RWPE1 (cell line): Measurements from ENCODE around the gene FOXP1.

Source experiments
- CTCF ChIA-PET: fragments of 350-600 bp; sonication (Branson Sonifier 250); formaldehyde crosslinking; extraction: SDS; loops from one replicate; lab custom pipeline; 2021; lab: Yijun Ruan, JAX
- POLR2A ChIA-PET: fragments of 400-600 bp; formaldehyde crosslinking; extraction: SDS; loops from one replicate; lab custom pipeline; 2020; ENCODE audit warnings: antibody characterized with exemption; ENCODE audit not compliant: low non-redundant PET; lab: Yijun Ruan, JAX
- DNase-seq: peaks from one replicate; pipeline ENCODE4 v3.0.0; 2012; ENCODE audit warnings: low spot score
- H3K27ac ChIP-seq: fragments of 450-650 bp; 2 replicates; pipeline ENCODE4 v1.5.1; 2017
- TF ChIP-seq, protein P1 (sequence below): fragments of 450-650 bp; conservative IDR thresholded peaks from 2 replicates; pipeline ENCODE4 v1.5.1; 2017; ENCODE audit warnings: low read depth, mild to moderate bottlenecking

The FOXP1 gene

DNA sequence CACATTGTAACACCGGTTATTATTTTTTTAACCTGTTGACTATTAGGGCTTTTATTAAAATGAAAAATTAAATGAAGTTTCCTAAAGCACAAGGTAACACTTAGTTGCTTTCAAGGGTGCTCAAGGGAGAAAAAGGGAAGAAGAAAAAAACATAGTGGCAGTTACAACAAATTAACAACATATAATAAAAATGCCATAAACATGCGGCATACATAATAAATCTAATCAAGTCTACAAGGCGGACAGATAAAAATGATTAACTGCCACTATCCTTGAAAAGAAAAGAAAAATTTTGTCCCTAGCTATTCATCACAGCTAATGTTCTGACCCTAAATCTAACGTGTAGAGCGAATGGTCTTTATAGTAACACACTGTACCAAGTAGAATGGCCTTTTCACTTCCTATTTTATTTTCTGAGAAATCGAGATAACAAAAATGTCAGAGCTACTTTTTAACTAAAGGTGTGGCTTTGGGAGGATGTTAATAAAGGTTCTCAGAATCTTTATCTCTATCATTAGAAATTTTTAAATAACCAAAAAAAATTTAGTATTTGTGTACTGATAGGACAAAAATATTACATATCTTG lies 194.9 kb downstream of the FOXP1 start:
- POLR2A ChIA-PET, result no interaction called here
- no peak for DNase-seq
- TF ChIP-seq, protein P1, sequence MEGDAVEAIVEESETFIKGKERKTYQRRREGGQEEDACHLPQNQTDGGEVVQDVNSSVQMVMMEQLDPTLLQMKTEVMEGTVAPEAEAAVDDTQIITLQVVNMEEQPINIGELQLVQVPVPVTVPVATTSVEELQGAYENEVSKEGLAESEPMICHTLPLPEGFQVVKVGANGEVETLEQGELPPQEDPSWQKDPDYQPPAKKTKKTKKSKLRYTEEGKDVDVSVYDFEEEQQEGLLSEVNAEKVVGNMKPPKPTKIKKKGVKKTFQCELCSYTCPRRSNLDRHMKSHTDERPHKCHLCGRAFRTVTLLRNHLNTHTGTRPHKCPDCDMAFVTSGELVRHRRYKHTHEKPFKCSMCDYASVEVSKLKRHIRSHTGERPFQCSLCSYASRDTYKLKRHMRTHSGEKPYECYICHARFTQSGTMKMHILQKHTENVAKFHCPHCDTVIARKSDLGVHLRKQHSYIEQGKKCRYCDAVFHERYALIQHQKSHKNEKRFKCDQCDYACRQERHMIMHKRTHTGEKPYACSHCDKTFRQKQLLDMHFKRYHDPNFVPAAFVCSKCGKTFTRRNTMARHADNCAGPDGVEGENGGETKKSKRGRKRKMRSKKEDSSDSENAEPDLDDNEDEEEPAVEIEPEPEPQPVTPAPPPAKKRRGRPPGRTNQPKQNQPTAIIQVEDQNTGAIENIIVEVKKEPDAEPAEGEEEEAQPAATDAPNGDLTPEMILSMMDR, result no peak
- CTCF ChIA-PET, result no interaction called here
- H3K27ac ChIP-seq, result no peak overlapping the region

DNA sequence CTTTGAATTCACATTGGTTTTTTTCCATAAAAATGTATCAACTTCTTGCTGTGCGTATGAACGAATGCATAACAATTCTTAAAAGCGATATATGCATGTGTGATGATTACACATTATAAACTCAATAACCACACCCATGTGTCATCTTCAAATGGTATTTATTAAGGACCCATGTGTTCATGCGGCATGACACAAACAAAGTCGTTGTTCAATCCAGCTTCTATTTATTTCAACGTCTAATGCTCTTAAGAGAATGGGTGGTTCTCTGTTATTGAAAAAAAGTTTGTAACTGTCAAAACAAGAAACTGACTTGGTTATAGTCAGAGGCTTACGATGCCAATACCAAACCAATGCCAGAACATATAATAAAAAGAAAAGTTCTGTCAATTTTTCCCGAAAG lies 195.9 kb downstream of the FOXP1 start:
- no peak overlapping the region for H3K27ac ChIP-seq
- no peak for DNase-seq
- ChIA-PET CTCF (no interaction called here), POLR2A (no interaction called here)
- TF ChIP-seq, protein P1, result no peak

DNA sequence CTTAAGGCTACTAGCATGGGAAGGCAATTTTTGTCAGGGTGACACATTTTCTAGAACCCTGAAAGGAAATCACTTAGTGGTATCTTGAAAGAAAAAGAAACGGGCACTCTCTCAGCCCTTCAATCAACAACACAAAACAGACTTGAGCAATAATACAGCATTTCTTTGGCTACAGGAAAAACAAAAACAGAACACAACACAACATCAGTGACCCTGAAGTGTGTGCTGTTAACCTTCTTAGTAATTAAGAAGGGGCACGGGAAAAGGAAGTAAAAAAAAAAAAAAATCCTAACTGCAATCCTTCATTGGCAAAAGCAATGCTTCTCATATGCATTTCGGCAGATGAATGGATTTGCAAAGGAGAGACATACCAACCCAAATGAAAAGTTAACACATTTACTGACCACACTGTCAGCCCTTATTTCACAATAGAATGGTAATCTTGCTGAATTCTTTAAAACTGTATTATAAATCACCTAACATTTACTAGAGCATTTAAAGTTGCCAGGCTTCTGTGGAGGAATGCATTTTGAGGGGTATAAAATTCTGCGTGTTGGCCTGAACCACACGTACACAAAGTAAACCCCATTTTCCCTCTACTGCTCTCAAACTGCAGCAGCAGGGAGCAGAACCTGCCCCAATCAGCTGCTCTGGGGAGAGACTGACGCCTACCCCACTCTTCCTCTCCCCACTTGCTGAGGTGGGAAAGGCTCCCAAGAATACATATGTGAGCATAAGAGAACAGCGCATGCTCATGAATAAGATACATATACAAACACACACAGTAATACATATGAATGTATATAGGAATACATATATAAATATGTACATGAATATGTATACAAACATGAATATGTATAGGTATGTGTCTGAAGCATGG lies 198.5 kb downstream of the FOXP1 start:
- DNase-seq, result no peak
- ChIA-PET CTCF (no interaction called here), POLR2A (no interaction called here)
- no peak overlapping the region for H3K27ac ChIP-seq
- TF ChIP-seq, protein P1, result no peak

DNA sequence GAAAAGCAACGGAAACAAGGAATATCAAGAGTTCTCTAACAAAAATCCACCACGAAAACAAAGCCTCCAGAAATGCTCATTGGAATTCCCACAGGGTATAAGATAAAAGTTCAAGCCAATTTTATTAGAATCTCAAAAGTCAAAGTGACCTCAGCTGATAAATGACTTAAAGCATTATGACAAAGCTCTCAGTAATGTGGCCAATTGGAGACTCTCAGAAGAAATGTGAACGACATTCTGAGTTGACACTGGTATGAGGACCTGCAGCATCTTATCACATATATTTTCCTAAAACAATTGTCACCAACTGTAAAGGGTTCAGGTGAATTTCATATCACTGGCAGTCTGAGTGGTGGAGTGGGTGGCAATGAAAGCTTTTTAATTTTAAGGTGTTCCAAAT lies 199.1 kb downstream of the FOXP1 start:
- ChIA-PET CTCF (no interaction called here), POLR2A (no interaction called here)
- TF ChIP-seq, protein P1, result no peak
- DNase-seq, result no peak
- no peak overlapping the region for H3K27ac ChIP-seq

DNA sequence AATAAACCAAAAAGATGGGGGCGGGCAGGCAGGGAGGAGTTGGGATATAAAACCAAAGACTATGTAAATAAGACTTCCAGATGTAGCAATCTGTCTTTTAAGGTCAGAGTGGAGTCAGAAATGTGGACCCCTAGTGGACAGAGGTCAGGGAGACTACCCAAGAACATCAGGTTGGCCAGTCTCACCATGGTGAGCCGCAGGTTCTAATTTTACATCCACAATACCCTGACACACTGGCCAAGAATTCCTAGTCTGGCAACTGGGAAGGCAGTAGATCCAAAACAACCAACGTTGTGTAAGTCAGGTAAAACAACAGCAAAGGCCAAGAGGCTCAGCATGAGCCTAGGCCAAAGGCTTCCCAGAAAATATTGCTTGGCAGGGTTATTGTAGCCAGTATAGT lies 203.4 kb downstream of the FOXP1 start:
- ChIA-PET CTCF (no interaction called here), POLR2A (no interaction called here)
- no peak for DNase-seq
- no peak overlapping the region for H3K27ac ChIP-seq
- TF ChIP-seq, protein P1, result no peak

DNA sequence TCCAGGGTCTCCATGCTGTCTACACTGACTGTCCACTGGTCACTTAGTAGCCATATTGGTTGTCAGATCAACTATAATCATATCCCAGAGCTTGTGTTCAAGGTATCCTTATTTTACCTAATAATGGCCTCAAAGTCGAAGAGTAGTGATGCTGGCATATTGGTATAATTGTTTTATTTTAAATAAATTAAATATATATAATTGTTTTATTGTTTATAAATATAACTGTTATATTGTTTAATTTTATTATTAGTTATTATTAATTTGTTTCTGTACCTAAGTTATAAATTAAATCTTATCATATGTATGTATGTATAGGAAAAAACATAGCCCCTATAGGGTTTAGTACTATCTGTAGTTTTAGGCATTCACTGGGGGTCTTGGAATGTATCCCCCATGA lies 205.0 kb downstream of the FOXP1 start:
- DNase-seq, result no peak
- POLR2A ChIA-PET, result no interaction called here
- H3K27ac ChIP-seq, result no peak overlapping the region
- TF ChIP-seq, protein P1, result no peak
- CTCF ChIA-PET, result no interaction called here
